DOHH2 (cell line): ENCODE measurements around the gene LTA4H.

Source experiments
- H3F3A ChIP-seq: fragments of 200-600 bp; sonication (generic), shearing (Covaris generic); 2 replicates; pipeline ENCODE4 v1.6.0; 2016; ENCODE audit warnings: antibody characterized with exemption, mild to moderate bottlenecking; ENCODE audit not compliant: control insufficient read depth, insufficient read depth
- H3K27ac ChIP-seq: fragments of 200-600 bp; sonication (generic); 2 replicates; pipeline ENCODE4 v1.5.1; 2014; ENCODE audit warnings: low read depth, mild to moderate bottlenecking, low read length, moderate library complexity
- H3K27me3 ChIP-seq: fragments of 200-600 bp; sonication (generic); 2 replicates; pipeline ENCODE4 v1.6.1; 2014; ENCODE audit warnings: mild to moderate bottlenecking, low read length, mixed read lengths; ENCODE audit not compliant: control insufficient read depth
- H3K36me3 ChIP-seq: fragments of 200-600 bp; sonication (generic); 2 replicates; pipeline ENCODE4 v1.6.1; 2014; ENCODE audit warnings: mild to moderate bottlenecking, low read length, moderate library complexity, mixed read lengths; ENCODE audit not compliant: control insufficient read depth
- H3K4me1 ChIP-seq: fragments of 200-600 bp; sonication (generic); 2 replicates; pipeline ENCODE4 v1.6.1; 2014; ENCODE audit warnings: mild to moderate bottlenecking, low read length, mixed read lengths; ENCODE audit not compliant: control insufficient read depth
- H3K4me2 ChIP-seq: fragments of 200-600 bp; sonication (generic); 2 replicates; pipeline ENCODE4 v1.6.0; 2014; ENCODE audit warnings: mild to moderate bottlenecking, low read length, moderate library complexity
- H3K4me3 ChIP-seq: fragments of 200-600 bp; sonication (generic); 2 replicates; pipeline ENCODE4 v1.5.1; 2014; ENCODE audit warnings: mild to moderate bottlenecking, low read length, mixed read lengths
- H3K79me2 ChIP-seq: fragments of 200-600 bp; sonication (generic); 2 replicates; pipeline ENCODE4 v1.6.1; 2014; ENCODE audit warnings: mild to moderate bottlenecking, low read length, mixed read lengths; ENCODE audit not compliant: control insufficient read depth
- H3K9me2 ChIP-seq: fragments of 200-600 bp; sonication (generic); replicated peaks from 2 replicates; pipeline ENCODE4 v1.6.1; 2014; ENCODE audit warnings: mild to moderate bottlenecking, low read length, mixed read lengths; ENCODE audit not compliant: control insufficient read depth
- H3K9me3 ChIP-seq: fragments of 200-600 bp; sonication (generic); 2 replicates; pipeline ENCODE4 v1.6.1; 2014; ENCODE audit warnings: antibody characterized with exemption, low read length, mixed read lengths; ENCODE audit not compliant: control insufficient read depth, insufficient read depth
- H4K20me1 ChIP-seq: fragments of 200-600 bp; sonication (generic); 2 replicates; pipeline ENCODE4 v1.6.0; 2014; ENCODE audit warnings: low read depth, mild to moderate bottlenecking, antibody characterized with exemption, low read length, moderate library complexity; ENCODE audit not compliant: control insufficient read depth, insufficient read depth
- EZH2phosphoT487 ChIP-seq: fragments of 200-600 bp; sonication (generic); IDR thresholded peaks from 2 replicates; pipeline ENCODE4 v1.6.1; 2017; ENCODE audit warnings: borderline replicate concordance, mild to moderate bottlenecking, antibody characterized with exemption, low read length, moderate library complexity, mixed read lengths
- TF ChIP-seq, protein P1 (sequence below): fragments of 200-600 bp; sonication (generic); IDR thresholded peaks from one replicate; pipeline ENCODE4 v1.5.1; 2014; ENCODE audit warnings: antibody characterized with exemption, mild to moderate bottlenecking, low read depth, low read length; ENCODE audit not compliant: poor library complexity, severe bottlenecking

The LTA4H gene

DNA sequence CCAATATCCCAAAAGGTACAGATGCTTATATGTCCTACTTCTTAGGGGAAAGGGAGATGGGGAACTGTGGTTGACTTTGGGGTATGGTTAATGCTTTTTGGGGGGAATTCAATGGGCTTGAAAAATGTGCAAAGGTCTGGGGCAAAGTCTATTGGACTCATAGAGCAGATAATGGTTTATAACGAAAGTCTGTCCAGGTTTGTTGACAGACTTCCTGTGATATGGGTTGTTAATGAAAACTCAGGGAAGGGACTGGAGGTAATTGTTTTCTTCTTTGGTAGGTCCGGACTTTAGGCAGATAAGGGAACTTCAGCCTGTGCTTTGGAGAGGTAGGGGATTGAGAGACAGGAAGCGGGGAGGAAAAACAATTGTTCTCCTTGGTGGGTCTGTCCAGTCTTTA, 46.2 kb upstream of the LTA4H start:
- Histone ChIP-seq H4K20me1 (no peaks in the 10 kb centered on the region), H3K4me3 (no peak overlapping the region), H3K79me2 (no peaks in the 10 kb centered on the region), H3F3A (no peaks in the 10 kb centered on the region), H3K4me1 (no peaks in the 10 kb centered on the region), H3K4me2 (no peak overlapping the region), H3K9me3 (no peaks in the 10 kb centered on the region), H3K27ac (no peak overlapping the region), H3K36me3 (no peaks in the 10 kb centered on the region), H3K9me2 (no peaks in the 10 kb centered on the region), H3K27me3 (no peaks in the 10 kb centered on the region)
- TF ChIP-seq, protein P1, sequence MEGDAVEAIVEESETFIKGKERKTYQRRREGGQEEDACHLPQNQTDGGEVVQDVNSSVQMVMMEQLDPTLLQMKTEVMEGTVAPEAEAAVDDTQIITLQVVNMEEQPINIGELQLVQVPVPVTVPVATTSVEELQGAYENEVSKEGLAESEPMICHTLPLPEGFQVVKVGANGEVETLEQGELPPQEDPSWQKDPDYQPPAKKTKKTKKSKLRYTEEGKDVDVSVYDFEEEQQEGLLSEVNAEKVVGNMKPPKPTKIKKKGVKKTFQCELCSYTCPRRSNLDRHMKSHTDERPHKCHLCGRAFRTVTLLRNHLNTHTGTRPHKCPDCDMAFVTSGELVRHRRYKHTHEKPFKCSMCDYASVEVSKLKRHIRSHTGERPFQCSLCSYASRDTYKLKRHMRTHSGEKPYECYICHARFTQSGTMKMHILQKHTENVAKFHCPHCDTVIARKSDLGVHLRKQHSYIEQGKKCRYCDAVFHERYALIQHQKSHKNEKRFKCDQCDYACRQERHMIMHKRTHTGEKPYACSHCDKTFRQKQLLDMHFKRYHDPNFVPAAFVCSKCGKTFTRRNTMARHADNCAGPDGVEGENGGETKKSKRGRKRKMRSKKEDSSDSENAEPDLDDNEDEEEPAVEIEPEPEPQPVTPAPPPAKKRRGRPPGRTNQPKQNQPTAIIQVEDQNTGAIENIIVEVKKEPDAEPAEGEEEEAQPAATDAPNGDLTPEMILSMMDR, result no peak
- TF ChIP-seq EZH2phosphoT487, result no peak

DNA sequence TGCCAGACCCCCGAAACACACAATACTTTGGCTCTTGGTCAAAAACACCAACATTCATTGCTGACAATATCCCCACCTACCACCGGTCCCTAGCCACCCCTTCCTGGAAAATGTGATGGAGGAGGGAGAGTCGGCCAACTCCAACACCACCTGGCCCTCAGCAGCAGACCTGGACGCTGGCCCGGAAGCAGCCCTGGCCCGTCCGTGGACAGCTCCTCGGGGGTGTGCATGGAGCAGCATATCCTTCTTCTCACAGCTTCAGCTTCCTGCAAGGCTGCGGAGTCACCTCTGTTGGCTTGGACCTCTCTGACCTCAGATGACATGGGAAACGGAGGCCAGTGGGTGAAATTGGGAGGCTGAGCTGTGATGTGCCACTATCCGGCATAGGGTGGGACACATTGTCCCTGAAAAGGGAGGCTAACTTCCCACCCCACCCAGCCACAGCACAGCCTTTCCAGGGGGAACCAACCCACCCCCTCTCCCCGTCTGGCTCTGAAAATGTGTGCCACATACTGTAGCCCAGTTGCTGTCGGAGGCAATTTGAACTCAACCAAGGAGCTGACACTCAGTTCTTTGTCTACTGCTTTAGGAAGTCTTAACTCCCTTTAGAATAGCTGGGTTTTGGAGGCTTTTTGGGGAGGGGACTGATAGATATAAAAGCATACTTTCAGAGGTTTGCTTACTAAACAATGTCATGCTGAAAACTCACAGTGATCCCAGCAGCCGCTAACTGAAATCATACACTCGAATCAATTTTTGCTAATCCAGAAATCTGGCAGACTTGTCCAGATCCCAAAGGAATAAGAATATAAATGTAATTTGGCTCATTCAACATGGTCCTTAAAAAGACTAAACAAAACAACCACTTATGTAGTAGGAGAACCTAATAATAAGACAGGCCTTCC, 43.1 kb upstream of the LTA4H start:
- TF ChIP-seq EZH2phosphoT487, result no peak
- TF ChIP-seq, protein P1, result no peak
- Histone ChIP-seq H3K4me2 (no peak overlapping the region), H3K36me3 (no peaks in the 10 kb centered on the region), H3K9me2 (no peaks in the 10 kb centered on the region), H3K4me1 (no peaks in the 10 kb centered on the region), H4K20me1 (no peaks in the 10 kb centered on the region), H3K9me3 (no peaks in the 10 kb centered on the region), H3K27ac (no peak overlapping the region), H3K4me3 (no peak overlapping the region), H3K79me2 (no peaks in the 10 kb centered on the region), H3K27me3 (no peaks in the 10 kb centered on the region), H3F3A (no peaks in the 10 kb centered on the region)

DNA sequence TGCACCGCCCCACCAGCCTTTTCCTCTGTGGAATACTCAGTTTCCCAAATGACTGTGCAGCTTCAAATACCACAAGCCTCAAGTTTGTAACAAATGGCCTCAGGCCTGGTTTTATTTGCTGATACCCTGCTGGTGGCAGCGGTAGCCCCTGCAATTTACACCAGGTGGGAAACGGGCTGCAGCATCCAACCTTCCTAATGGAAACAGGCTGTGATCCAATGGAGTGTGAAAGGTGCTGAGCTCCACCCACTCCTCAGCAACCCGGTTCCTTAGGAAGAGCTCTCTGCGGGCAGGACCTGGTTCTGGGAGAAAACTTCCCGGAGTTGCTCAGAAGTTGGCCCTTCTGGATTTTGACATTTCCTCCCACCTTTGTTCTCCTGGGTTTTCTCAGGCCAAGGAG, 41.7 kb upstream of the LTA4H start:
- Histone ChIP-seq H3K4me2 (no peak overlapping the region), H3K79me2 (no peaks in the 10 kb centered on the region), H3K4me3 (no peak overlapping the region), H3K9me2 (no peaks in the 10 kb centered on the region), H3K27ac (no peak overlapping the region), H3K9me3 (no peaks in the 10 kb centered on the region), H4K20me1 (no peaks in the 10 kb centered on the region), H3F3A (no peaks in the 10 kb centered on the region), H3K27me3 (no peaks in the 10 kb centered on the region), H3K36me3 (no peaks in the 10 kb centered on the region), H3K4me1 (no peaks in the 10 kb centered on the region)
- TF ChIP-seq, protein P1, result no peak
- no peak for TF ChIP-seq EZH2phosphoT487
